Eye (tissue), 1 donor: ENCODE results near the gene UTP4.
"Not testable (repeated sequence)": the region's sequence is repeated elsewhere in the genome, so short reads cannot be mapped to it uniquely, and the experiment has no call there.

ENCODE experiments used
- DNase-seq: peaks from one replicate; pipeline ENCODE4 v3.0.0-alpha.2; 2015

UTP4 gene

GRCh38 chr16:69111216-69111875 is 21.1 kb upstream of the UTP4 start:
- no peak for DNase-seq

- DNase-seq, result no peak
These were observed 20.6 kb upstream of the UTP4 start for GRCh38 chr16:69111876-69112230.

- DNase-seq, result peak; percentile 62
These were observed 19.9 kb upstream of the UTP4 start for GRCh38 chr16:69112285-69113129.

- DNase-seq, result no peak
These were observed 19.2 kb upstream of the UTP4 start for GRCh38 chr16:69113216-69113615.

GRCh38 chr16:69114346-69114975 is 18.0 kb upstream of the UTP4 start:
- DNase-seq, result no peak

- no peak for DNase-seq
These were observed 17.5 kb upstream of the UTP4 start for GRCh38 chr16:69114976-69115355.

GRCh38 chr16:69115361-69115760 is 17.1 kb upstream of the UTP4 start:
- no peak for DNase-seq

GRCh38 chr16:69115837-69116236 is 16.6 kb upstream of the UTP4 start:
- no peak for DNase-seq

GRCh38 chr16:69116256-69116875 is 16.1 kb upstream of the UTP4 start:
- no peak for DNase-seq

GRCh38 chr16:69116906-69117305 is 15.5 kb upstream of the UTP4 start:
- DNase-seq, result no peak

GRCh38 chr16:69118468-69118867 is 14.0 kb upstream of the UTP4 start:
- no peak for DNase-seq

GRCh38 chr16:69118994-69119393 is 13.5 kb upstream of the UTP4 start:
- no peak for DNase-seq

GRCh38 chr16:69119536-69119935 is 12.9 kb upstream of the UTP4 start:
- DNase-seq, result no peak

GRCh38 chr16:69120096-69120664 is 12.3 kb upstream of the UTP4 start:
- DNase-seq, result no peak

- peak; percentile 90 for DNase-seq
These were observed 8.5 kb upstream of the UTP4 start for GRCh38 chr16:69123910-69124309.

GRCh38 chr16:69124406-69124805 is 8.0 kb upstream of the UTP4 start:
- not testable (repeated sequence) for DNase-seq

GRCh38 chr16:69124961-69125360 is 7.5 kb upstream of the UTP4 start:
- not testable (repeated sequence) for DNase-seq

- no peak for DNase-seq
These were observed 6.2 kb upstream of the UTP4 start for GRCh38 chr16:69126221-69126620.

- DNase-seq, result not testable (repeated sequence)
These were observed 5.6 kb upstream of the UTP4 start for GRCh38 chr16:69126801-69127200.

- DNase-seq, result no peak
These were observed 4.4 kb upstream of the UTP4 start for GRCh38 chr16:69127966-69128510.

- no peak for DNase-seq
These were observed 2.0 kb upstream of the UTP4 start for GRCh38 chr16:69130461-69130860.

GRCh38 chr16:69131167-69131838 is 1.1 kb upstream of the UTP4 start:
- peak; percentile 67 for DNase-seq
